SH-SY5Y (cell line): Measurements from ENCODE around the gene TMPRSS7.

Source experiments
- GATA2 ChIP-seq: IDR thresholded peaks from 2 replicates; pipeline ENCODE4 v1.6.1; 2011; ENCODE audit warnings: mild to moderate bottlenecking, low read depth, low read length
- GATA3 ChIP-seq: IDR thresholded peaks from 2 replicates; pipeline ENCODE4 v1.6.1; 2011; ENCODE audit warnings: low read depth, mild to moderate bottlenecking, low read length, moderate library complexity

DNA sequence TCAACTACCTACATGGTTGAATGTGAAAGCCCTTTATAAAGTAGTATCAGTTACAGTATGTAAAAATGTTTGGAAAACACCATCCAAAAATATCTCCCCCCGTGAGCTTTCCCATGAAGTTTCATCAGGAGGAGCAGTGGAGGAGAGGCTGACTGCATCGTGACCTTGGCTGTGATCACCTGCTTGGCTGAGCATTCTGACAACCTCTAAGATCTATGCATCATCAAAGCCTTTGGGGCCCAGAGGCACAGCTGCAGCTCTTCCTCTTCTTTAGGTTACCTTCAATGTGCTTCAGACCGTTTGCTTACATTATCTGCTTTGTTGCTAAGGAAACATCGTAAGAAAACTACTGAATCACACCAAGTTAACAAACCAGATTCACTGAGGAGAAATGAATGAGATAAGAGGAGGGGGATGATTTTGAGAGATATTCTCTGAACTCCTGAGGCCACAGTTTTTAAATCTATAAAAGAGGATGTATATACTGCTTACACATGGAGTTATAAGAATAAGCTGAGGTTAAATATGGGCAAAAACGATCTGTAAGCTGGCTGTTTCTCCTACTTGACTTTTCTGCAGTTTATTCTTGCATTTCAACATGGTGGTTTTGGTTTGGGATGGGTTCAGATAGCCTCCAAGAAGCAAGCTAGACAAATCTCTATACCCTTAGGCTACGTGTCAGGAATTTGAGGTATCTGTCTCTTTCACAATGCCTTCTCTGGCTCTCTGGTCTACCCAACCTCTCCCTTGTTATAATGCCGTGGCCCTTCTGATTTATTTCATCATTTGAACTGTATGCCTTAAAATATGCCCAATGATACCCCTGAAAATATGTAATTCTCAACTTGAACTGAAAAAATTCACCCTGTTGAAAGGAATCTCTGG lies 94.5 kb downstream of the TMPRSS7 start:
- no peak for TF ChIP-seq GATA2
- TF ChIP-seq GATA3 = no peak
